Neuron (in vitro differentiated cells): ENCODE data around the gene CBX8.
A peak's percentile ranks its signal among the peaks of the same experiment; 100 is the strongest.
"Not testable (repeated sequence)": the region's sequence is repeated elsewhere in the genome, so short reads cannot be mapped to it uniquely, and the experiment has no call there.

Source experiments
- H2AFZ ChIP-seq: one replicate; pipeline ENCODE4 v1.6.1; 2013; ENCODE audit warnings: low read depth, mild to moderate bottlenecking, inconsistent platforms, low read length, moderate library complexity
- H3K27me3 ChIP-seq: one replicate; pipeline ENCODE4 v1.6.1; 2013; ENCODE audit warnings: low read length; ENCODE audit not compliant: insufficient read depth
- H3K36me3 ChIP-seq: one replicate; pipeline ENCODE4 v1.6.1; 2013; ENCODE audit warnings: low read length; ENCODE audit not compliant: insufficient read depth
- H3K4me1 ChIP-seq: one replicate; pipeline ENCODE4 v1.6.1; 2013; ENCODE audit warnings: low read length; ENCODE audit not compliant: insufficient read depth
- H3K4me3 ChIP-seq: 2 replicates; pipeline ENCODE4 v1.5.1; 2013; ENCODE audit warnings: mild to moderate bottlenecking, low read length, moderate library complexity
- H3K9me3 ChIP-seq: one replicate; pipeline ENCODE4 v1.6.1; 2013; ENCODE audit warnings: low read length

Gene CBX8

DNA sequence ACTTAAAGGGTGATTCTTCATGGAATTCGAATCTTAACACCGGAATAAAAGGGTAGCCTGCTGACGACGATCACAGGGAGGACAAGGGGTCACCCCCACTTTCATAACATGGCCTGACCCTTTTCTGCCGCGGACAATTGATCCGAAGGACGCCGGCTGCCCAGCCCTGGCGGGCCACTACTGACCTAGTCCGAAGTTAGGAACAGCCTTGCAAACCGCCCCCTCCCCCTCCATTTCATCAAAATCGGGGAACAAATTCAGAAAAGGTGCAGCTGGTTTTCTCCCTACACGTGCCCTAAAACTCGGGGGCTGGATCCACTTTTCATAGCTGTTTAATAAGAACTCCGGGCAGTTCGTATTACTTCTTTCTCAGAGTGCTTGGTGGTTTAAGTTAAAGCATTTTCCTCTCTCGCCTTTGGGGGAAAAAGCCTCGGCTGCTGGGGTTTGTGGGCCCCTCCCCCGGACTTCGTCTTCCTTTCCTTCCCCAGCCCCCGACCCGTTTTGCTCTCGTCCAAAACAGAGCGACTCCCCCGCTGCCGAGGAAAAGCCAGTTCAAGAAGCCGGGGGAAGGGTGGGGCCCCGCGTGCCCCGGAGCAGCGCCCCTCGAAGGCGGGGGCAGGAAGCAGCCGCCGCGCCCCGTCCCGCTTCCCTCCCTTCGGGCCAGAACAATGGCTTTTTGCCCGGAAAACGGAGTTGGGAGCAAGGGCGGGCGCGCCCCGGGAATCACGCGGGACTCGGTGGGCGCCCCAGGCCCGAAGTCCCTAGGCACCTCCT is 19.6 kb downstream of the CBX8 start:
- Histone ChIP-seq H3K4me1 (peaks cover 35% of the 10 kb centered on the region), H3K9me3 (no peaks in the 10 kb centered on the region), H2AFZ (peak overlapping the region; percentile 59), H3K4me3 (peak overlapping the region; percentile 54), H3K36me3 (peaks cover 29% of the 10 kb centered on the region), H3K27me3 (no peaks in the 10 kb centered on the region)

- Histone ChIP-seq H3K36me3 (peaks cover 22% of the 10 kb centered on the region), H3K9me3 (no peaks in the 10 kb centered on the region), H3K4me3 (peak overlapping the region; percentile 54), H3K4me1 (peaks cover 35% of the 10 kb centered on the region), H2AFZ (peak overlapping the region; percentile 59), H3K27me3 (no peaks in the 10 kb centered on the region)
These were observed 20.3 kb downstream of the CBX8 start for GRCh38 chr17:79776376-79777119.

- H3K9me3 ChIP-seq, result no peaks in the 10 kb centered on the region
- H3K4me3 ChIP-seq, result no peak overlapping the region
- H3K4me1 ChIP-seq, result peaks cover 35% of the 10 kb centered on the region
- no peak overlapping the region for H2AFZ ChIP-seq
- H3K27me3 ChIP-seq, result no peaks in the 10 kb centered on the region
- H3K36me3 ChIP-seq, result peaks cover 12% of the 10 kb centered on the region
These were observed 21.2 kb downstream of the CBX8 start for GRCh38 chr17:79775632-79776031.

DNA sequence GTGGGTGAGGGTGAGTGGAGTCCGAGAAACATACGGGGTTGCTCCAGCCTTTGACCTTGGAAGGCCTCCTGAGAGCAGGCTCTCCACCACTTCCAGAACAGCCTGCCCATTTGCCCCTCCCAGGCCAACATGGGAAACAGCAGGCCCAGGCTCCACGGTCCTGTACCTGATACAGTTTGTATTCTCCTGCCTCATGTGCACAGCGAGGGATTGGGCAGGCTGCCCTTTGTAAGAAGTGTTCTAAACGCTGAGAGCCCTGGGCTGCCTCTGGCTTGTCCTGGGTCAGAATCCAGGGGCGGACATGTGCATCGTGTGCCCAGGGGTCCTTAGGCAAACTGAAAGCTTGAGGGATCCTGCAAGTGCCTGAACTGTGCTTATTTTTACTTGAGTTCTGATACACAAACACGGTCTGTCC is 22.3 kb downstream of the CBX8 start:
- Histone ChIP-seq H3K4me3 (no peak overlapping the region), H3K4me1 (peaks cover 26% of the 10 kb centered on the region), H3K36me3 (peaks cover 2% of the 10 kb centered on the region), H3K9me3 (no peaks in the 10 kb centered on the region), H3K27me3 (no peaks in the 10 kb centered on the region), H2AFZ (no peak overlapping the region)

- peaks cover 21% of the 10 kb centered on the region for H3K4me1 ChIP-seq
- H3K27me3 ChIP-seq, H3K4me3 ChIP-seq, H3K36me3 ChIP-seq, H3K9me3 ChIP-seq, H2AFZ ChIP-seq: not testable (repeated sequence)
These were observed 24.2 kb downstream of the CBX8 start for GRCh38 chr17:79772726-79773125.

DNA sequence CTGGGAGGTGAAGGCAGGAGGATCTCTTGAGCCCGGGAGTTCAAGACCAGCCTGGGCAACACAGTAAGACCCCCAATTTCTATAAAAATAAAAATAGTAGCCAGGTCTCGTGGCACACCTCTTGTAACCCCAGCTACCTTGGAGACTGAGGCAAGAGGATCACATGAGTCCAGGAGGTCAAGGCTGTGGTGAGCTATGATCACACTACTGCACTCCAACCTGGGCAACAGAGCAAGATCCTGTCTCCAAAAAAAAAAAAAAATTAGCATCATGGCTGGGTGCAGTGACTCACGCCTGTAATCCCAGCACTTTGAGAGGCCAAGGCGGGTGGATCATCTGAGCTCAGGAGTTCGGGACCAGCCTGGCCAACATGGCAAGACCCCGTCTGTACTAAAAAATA is 25.6 kb downstream of the CBX8 start:
- Histone ChIP-seq H3K4me1 (peaks cover 11% of the 10 kb centered on the region), H3K9me3 (no peaks in the 10 kb centered on the region), H3K36me3 (no peaks in the 10 kb centered on the region), H3K4me3 (no peak overlapping the region), H3K27me3 (no peaks in the 10 kb centered on the region), H2AFZ (no peak overlapping the region)

- no peaks in the 10 kb centered on the region for H3K9me3 ChIP-seq
- no peak overlapping the region for H2AFZ ChIP-seq
- H3K36me3 ChIP-seq, result no peaks in the 10 kb centered on the region
- no peaks in the 10 kb centered on the region for H3K27me3 ChIP-seq
- H3K4me1 ChIP-seq, result no peaks in the 10 kb centered on the region
- H3K4me3 ChIP-seq, result no peak overlapping the region
These were observed 27.0 kb downstream of the CBX8 start for GRCh38 chr17:79769570-79770506.

GRCh38 chr17:79765708-79766107 is 31.2 kb downstream of the CBX8 start:
- Histone ChIP-seq H3K4me1 (no peaks in the 10 kb centered on the region), H3K4me3 (no peak overlapping the region), H3K9me3 (no peaks in the 10 kb centered on the region), H3K36me3 (no peaks in the 10 kb centered on the region), H2AFZ (no peak overlapping the region), H3K27me3 (no peaks in the 10 kb centered on the region)

- Histone ChIP-seq H3K4me3 (no peak overlapping the region), H2AFZ (no peak overlapping the region), H3K36me3 (no peaks in the 10 kb centered on the region), H3K4me1 (no peaks in the 10 kb centered on the region), H3K9me3 (no peaks in the 10 kb centered on the region), H3K27me3 (no peaks in the 10 kb centered on the region)
These were observed 34.8 kb downstream of the CBX8 start for GRCh38 chr17:79761894-79762589.

DNA sequence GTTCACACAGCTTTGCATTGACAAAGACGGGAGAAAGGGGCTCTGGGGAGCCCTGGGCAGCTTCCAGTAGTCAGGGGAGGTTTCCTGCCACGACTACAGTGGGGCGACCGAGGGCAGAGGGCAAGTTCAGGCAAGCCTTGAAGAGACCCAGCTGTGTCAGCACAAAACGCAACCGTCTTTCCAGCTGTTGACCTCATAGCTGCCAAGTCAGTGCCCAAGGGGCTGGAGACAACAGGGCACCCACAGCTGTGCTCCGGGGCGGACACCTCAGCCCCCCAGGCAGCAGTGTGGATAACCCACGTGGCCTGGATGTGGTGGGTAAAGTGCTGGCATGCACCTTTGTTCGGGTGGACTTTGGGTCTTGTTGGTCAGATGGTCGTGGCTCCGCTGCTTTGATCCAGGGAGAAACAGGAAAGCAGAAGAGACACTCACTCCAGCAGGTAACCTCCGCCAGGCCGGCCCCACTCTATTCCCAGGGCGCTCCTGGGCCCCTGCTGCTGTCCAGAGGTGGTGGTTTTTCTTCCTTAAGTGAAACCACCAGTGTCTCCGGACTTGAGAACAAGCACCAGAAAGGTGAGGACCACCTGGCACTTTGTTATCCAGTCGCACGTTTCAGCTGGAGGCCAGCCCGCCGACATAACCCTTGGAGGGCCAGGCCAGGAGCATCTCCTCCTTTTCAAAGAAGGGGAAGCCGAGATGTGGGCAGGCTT is 36.5 kb downstream of the CBX8 start:
- no peaks in the 10 kb centered on the region for H3K9me3 ChIP-seq
- no peak overlapping the region for H3K4me3 ChIP-seq
- no peaks in the 10 kb centered on the region for H3K4me1 ChIP-seq
- no peak overlapping the region for H2AFZ ChIP-seq
- H3K27me3 ChIP-seq, result no peaks in the 10 kb centered on the region
- no peaks in the 10 kb centered on the region for H3K36me3 ChIP-seq

DNA sequence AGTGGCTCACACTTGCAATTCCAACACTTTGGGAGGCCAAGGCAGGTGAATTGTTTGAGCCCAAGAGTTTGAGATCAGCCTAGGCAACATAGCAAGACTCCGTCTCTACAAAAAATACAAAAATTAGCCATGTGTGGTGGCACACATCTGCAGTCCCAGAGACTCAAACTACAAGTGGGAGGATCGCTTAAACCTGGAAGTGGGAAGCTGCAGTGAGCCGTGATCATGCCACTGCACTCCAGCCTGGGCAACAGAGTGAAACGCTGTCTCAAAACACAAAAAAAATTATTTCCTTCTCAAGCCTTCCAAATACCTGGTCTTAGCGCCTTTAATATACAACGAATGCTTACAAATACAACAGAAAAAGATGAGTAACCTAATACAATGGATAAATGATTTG is 38.6 kb downstream of the CBX8 start:
- Histone ChIP-seq H2AFZ (no peak overlapping the region), H3K9me3 (no peaks in the 10 kb centered on the region), H3K27me3 (no peaks in the 10 kb centered on the region), H3K36me3 (no peaks in the 10 kb centered on the region), H3K4me3 (no peak overlapping the region), H3K4me1 (no peaks in the 10 kb centered on the region)

GRCh38 chr17:79757140-79757745 is 39.6 kb downstream of the CBX8 start:
- no peaks in the 10 kb centered on the region for H3K36me3 ChIP-seq
- H3K27me3 ChIP-seq, result no peaks in the 10 kb centered on the region
- no peaks in the 10 kb centered on the region for H3K9me3 ChIP-seq
- no peak overlapping the region for H3K4me3 ChIP-seq
- no peaks in the 10 kb centered on the region for H3K4me1 ChIP-seq
- H2AFZ ChIP-seq, result no peak overlapping the region
